ENCODE data around the gene DNMT1.

DNA sequence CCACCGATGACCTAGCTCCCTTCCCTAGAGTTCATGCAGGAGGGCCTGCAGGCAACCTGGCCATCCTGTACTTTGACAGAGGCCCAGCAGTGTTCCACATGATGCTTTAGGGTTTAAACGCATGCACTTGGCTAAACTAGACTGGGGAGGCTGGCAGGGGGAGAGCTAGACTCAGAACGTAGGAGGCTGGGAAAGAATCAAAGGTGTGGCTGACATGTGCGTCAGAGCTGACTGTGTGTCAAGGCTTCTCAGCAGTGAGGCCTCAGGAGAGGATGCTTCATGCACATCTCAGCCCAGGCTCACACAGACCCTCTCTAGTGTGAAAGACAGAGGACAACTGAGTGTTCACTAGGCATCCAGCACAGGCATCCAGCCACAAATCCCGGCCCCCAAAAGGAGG, 28.7 kb downstream of the DNMT1 start:
- TF ChIP-seq POLR2A (IDR thresholded peaks at IDR 0.05) (no peak), CTCF (IDR thresholded peaks at IDR 0.05) (no peak)
